ENCODE results near the gene RNF40.

Gene RNF40

GRCh38 chr16:30728899-30729672, 33.0 kb upstream of the RNF40 start:
- TF ChIP-seq TAF1 (IDR thresholded peaks at IDR 0.05; ENCODE audit: low read depth): no peak
- TF ChIP-seq, protein P1, sequence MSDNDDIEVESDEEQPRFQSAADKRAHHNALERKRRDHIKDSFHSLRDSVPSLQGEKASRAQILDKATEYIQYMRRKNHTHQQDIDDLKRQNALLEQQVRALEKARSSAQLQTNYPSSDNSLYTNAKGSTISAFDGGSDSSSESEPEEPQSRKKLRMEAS (IDR thresholded peaks at IDR 0.05): no peak
- TF ChIP-seq, protein P2, sequence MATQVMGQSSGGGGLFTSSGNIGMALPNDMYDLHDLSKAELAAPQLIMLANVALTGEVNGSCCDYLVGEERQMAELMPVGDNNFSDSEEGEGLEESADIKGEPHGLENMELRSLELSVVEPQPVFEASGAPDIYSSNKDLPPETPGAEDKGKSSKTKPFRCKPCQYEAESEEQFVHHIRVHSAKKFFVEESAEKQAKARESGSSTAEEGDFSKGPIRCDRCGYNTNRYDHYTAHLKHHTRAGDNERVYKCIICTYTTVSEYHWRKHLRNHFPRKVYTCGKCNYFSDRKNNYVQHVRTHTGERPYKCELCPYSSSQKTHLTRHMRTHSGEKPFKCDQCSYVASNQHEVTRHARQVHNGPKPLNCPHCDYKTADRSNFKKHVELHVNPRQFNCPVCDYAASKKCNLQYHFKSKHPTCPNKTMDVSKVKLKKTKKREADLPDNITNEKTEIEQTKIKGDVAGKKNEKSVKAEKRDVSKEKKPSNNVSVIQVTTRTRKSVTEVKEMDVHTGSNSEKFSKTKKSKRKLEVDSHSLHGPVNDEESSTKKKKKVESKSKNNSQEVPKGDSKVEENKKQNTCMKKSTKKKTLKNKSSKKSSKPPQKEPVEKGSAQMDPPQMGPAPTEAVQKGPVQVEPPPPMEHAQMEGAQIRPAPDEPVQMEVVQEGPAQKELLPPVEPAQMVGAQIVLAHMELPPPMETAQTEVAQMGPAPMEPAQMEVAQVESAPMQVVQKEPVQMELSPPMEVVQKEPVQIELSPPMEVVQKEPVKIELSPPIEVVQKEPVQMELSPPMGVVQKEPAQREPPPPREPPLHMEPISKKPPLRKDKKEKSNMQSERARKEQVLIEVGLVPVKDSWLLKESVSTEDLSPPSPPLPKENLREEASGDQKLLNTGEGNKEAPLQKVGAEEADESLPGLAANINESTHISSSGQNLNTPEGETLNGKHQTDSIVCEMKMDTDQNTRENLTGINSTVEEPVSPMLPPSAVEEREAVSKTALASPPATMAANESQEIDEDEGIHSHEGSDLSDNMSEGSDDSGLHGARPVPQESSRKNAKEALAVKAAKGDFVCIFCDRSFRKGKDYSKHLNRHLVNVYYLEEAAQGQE (IDR thresholded peaks at IDR 0.05; ENCODE audit: low read depth): no peak
- TF ChIP-seq RAD21 (IDR thresholded peaks at IDR 0.05; ENCODE audit: low read depth): no peak
- no peak for TF ChIP-seq YY1 (IDR thresholded peaks at IDR 0.05; ENCODE audit: low read depth)
- no peak for TF ChIP-seq TCF12 (IDR thresholded peaks at IDR 0.05; ENCODE audit: low read depth)
- no peak for TF ChIP-seq CREB1 (IDR thresholded peaks at IDR 0.05; ENCODE audit: low read depth)
- no peak for TF ChIP-seq TEAD4 (IDR thresholded peaks at IDR 0.05)

DNA sequence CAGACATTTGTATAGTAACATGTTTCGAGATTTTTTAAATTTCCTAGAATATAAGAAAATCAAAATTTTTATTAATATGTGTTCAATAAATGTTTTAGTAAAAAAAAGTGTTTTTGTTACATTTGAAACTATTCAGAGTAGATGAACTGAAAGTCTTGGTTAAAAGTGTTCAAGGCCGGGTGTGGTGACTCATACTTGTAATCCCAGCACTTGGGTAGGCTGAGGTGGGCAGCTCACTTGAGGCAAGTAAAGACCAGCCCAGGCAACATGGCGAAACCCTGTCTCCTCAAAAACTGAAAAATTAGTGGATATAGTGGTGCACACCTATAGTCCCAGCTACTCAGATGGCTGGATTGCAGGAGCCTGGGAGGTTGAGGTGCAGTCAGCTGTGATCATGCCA, 30.7 kb upstream of the RNF40 start:
- TF ChIP-seq EGR1 (IDR thresholded peaks at IDR 0.05): no peak
- TF ChIP-seq CREB1 (IDR thresholded peaks at IDR 0.05; ENCODE audit: low read depth): no peak
- TF ChIP-seq NFIC (IDR thresholded peaks at IDR 0.05): no peak
- no peak for TF ChIP-seq TAF1 (IDR thresholded peaks at IDR 0.05; ENCODE audit: low read depth)
- no peak for TF ChIP-seq CEBPB (IDR thresholded peaks at IDR 0.05)
- no peak for TF ChIP-seq EP300 (IDR thresholded peaks at IDR 0.05; ENCODE audit: borderline replicate concordance)
- TF ChIP-seq FOXM1 (IDR thresholded peaks at IDR 0.05; ENCODE audit: borderline replicate concordance, low read depth): no peak
- no peak for TF ChIP-seq TCF12 (IDR thresholded peaks at IDR 0.05; ENCODE audit: low read depth)
- no peak for TF ChIP-seq TEAD4 (IDR thresholded peaks at IDR 0.05)
- TF ChIP-seq ZBTB7A (IDR thresholded peaks at IDR 0.05; ENCODE audit: low read depth): no peak
- TF ChIP-seq, protein P2 (IDR thresholded peaks at IDR 0.05; ENCODE audit: low read depth): no peak
- TF ChIP-seq RAD21 (IDR thresholded peaks at IDR 0.05; ENCODE audit: low read depth): no peak
- TF ChIP-seq YY1 (IDR thresholded peaks at IDR 0.05; ENCODE audit: low read depth): no peak
- TF ChIP-seq, protein P1 (IDR thresholded peaks at IDR 0.05): no peak
- no peak for TF ChIP-seq USF1 (IDR thresholded peaks at IDR 0.05)

GRCh38 chr16:30736995-30737793, 24.9 kb upstream of the RNF40 start:
- TF ChIP-seq NFIC (IDR thresholded peaks at IDR 0.05) (no peak), TCF12 (IDR thresholded peaks at IDR 0.05; ENCODE audit: low read depth) (no peak), EGR1 (IDR thresholded peaks at IDR 0.05) (no peak), YY1 (IDR thresholded peaks at IDR 0.05; ENCODE audit: low read depth) (no peak), EP300 (IDR thresholded peaks at IDR 0.05; ENCODE audit: borderline replicate concordance) (no peak), CEBPB (IDR thresholded peaks at IDR 0.05) (no peak), TEAD4 (IDR thresholded peaks at IDR 0.05) (no peak), USF1 (IDR thresholded peaks at IDR 0.05) (no peak), FOXM1 (IDR thresholded peaks at IDR 0.05; ENCODE audit: borderline replicate concordance, low read depth) (no peak), ZBTB7A (IDR thresholded peaks at IDR 0.05; ENCODE audit: low read depth) (no peak), TAF1 (IDR thresholded peaks at IDR 0.05; ENCODE audit: low read depth) (no peak), CREB1 (IDR thresholded peaks at IDR 0.05; ENCODE audit: low read depth) (no peak), RAD21 (IDR thresholded peaks at IDR 0.05; ENCODE audit: low read depth) (no peak)
- TF ChIP-seq, protein P2 (IDR thresholded peaks at IDR 0.05; ENCODE audit: low read depth): no peak
- TF ChIP-seq, protein P1 (IDR thresholded peaks at IDR 0.05): no peak
